Activated CD4-positive, alpha-beta T cell treated with anti-CD3 and anti-CD28 coated beads for 4 hours (primary cell): ENCODE measurements around the gene KIFC3.
"Not testable (repeated sequence)": the region's sequence is repeated elsewhere in the genome, so short reads cannot be mapped to it uniquely, and the experiment has no call there.

ENCODE experiments used
- DNase-seq, 2 donors: peaks; one replicate each; pipeline ENCODE4 v3.0.0-alpha.2; 2020

Gene KIFC3

GRCh38 chr16:57804111-57804837, 2.0 kb upstream of the KIFC3 start:
- DNase-seq: no peak

GRCh38 chr16:57803134-57803990, 1.1 kb upstream of the KIFC3 start:
- no peak for DNase-seq

GRCh38 chr16:57801809-57802340, 416 bp downstream of the KIFC3 start:
- DNase-seq: no peak

GRCh38 chr16:57801098-57801808, 1.0 kb downstream of the KIFC3 start:
- no peak for DNase-seq

GRCh38 chr16:57800200-57801097, 1.8 kb downstream of the KIFC3 start:
- no peak for DNase-seq

GRCh38 chr16:57799600-57800199, 2.6 kb downstream of the KIFC3 start:
- no peak for DNase-seq

- no peak for DNase-seq
These were observed 3.2 kb downstream of the KIFC3 start for GRCh38 chr16:57798953-57799599.

GRCh38 chr16:57798267-57798810, 4.0 kb downstream of the KIFC3 start:
- DNase-seq: no peak

GRCh38 chr16:57797526-57798266, 4.6 kb downstream of the KIFC3 start:
- DNase-seq: no peak

- DNase-seq: no peak
These were observed 5.1 kb downstream of the KIFC3 start for GRCh38 chr16:57797216-57797525.

GRCh38 chr16:57796014-57796413, 6.3 kb downstream of the KIFC3 start:
- DNase-seq: not testable (repeated sequence)

- peak; percentile 9 to 29 for DNase-seq
These were observed 6.8 kb downstream of the KIFC3 start for GRCh38 chr16:57795431-57795878.

- DNase-seq: no peak
These were observed 7.4 kb downstream of the KIFC3 start for GRCh38 chr16:57794849-57795430.

- no peak for DNase-seq
These were observed 10.3 kb downstream of the KIFC3 start for GRCh38 chr16:57791893-57792461.

- DNase-seq: no peak
These were observed 10.9 kb downstream of the KIFC3 start for GRCh38 chr16:57791195-57791892.

GRCh38 chr16:57788951-57789350, 13.3 kb downstream of the KIFC3 start:
- DNase-seq: no peak

- no peak for DNase-seq
These were observed 13.9 kb downstream of the KIFC3 start for GRCh38 chr16:57788252-57788841.

GRCh38 chr16:57787519-57787905, 14.8 kb downstream of the KIFC3 start:
- no peak for DNase-seq
